Measurements from ENCODE around the gene MTRF1.

The MTRF1 gene

DNA sequence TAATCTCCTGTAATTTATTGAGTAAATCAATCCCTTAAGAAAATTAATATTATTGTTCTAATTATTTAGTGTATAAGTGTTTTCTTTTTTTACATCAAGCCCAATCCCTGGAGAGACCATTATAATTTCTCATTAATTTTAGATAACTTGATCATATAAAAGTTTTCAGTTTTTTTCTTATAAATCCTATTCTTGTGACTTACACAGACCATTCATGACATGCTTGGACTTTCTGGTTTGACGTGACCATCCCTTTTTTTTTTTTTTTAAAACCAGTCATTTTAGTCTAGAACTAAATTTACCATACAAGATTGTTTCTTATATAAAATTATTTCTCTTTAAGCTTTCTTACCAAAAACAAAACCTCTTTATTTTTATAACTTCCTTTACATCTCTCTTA is 5.4 kb upstream of the MTRF1 start:
- H3K14ac ChIP-seq (ENCODE audit: low read length in 2 of 2), result no peak overlapping the region
- no peak overlapping the region for H4K91ac ChIP-seq (ENCODE audit: low read length)
- no peak overlapping the region for H3K4ac ChIP-seq (ENCODE audit: low read depth in 1 of 2, low read length in 2 of 2)
- no peak overlapping the region for H3K27ac ChIP-seq (ENCODE audit: low read length, poor library complexity, severe bottlenecking)
- H3K9ac ChIP-seq (ENCODE audit: low read length), result no peak overlapping the region
- no peak overlapping the region for H2AK5ac ChIP-seq (ENCODE audit: low read length, severe bottlenecking)
- H3K36me3 ChIP-seq (ENCODE audit: control insufficient read depth in 1 of 2, insufficient read depth in 2 of 2, low read depth in 1 of 2, low read length in 2 of 2), result no peaks in the 10 kb centered on the region
- no peaks in the 10 kb centered on the region for H3K79me1 ChIP-seq (replicated peaks; ENCODE audit: low read length, poor library complexity, severe bottlenecking)
- no peak overlapping the region for H2BK120ac ChIP-seq (ENCODE audit: low read depth, low read length)
- H2BK5ac ChIP-seq (ENCODE audit: low read depth, low read length, poor library complexity, severe bottlenecking), result no peak overlapping the region
- no peak overlapping the region for H2BK15ac ChIP-seq (ENCODE audit: low read depth, poor library complexity, severe bottlenecking)
- no peak overlapping the region for H4K8ac ChIP-seq (ENCODE audit: low read length)
- no peak overlapping the region for H3K18ac ChIP-seq (ENCODE audit: low read depth in 1 of 2, low read length in 2 of 2)
- H3K9me3 ChIP-seq (ENCODE audit: control insufficient read depth, low read length), result peaks cover 14% of the 10 kb centered on the region
- DNase-seq, result peak; percentile 49
- no peaks in the 10 kb centered on the region for H3K4me1 ChIP-seq (ENCODE audit: control insufficient read depth, insufficient read depth, low read depth, low read length)
- no peak overlapping the region for H3K4me3 ChIP-seq (ENCODE audit: insufficient read depth in 1 of 2, low read depth in 1 of 2, low read length in 2 of 2)
- no CpG with 5 or more reads among the region's 1 CpG for WGBS
- H3K4me2 ChIP-seq (ENCODE audit: low read length, poor library complexity, severe bottlenecking), result no peak overlapping the region
- H2BK12ac ChIP-seq (ENCODE audit: low read length in 2 of 2), result no peak overlapping the region
- no peak overlapping the region for H3K23ac ChIP-seq (ENCODE audit: low read length in 2 of 2)
- no peaks in the 10 kb centered on the region for H3K27me3 ChIP-seq (ENCODE audit: control insufficient read depth in 1 of 2, insufficient read depth in 1 of 2, low read length in 2 of 2)
- no peak overlapping the region for H2AFZ ChIP-seq (ENCODE audit: low read depth, low read length)

GRCh38 chr13:41267106-41267505 is 3.7 kb upstream of the MTRF1 start:
- H2BK15ac ChIP-seq (ENCODE audit: low read depth, poor library complexity, severe bottlenecking), result no peak overlapping the region
- H3K23ac ChIP-seq (ENCODE audit: low read length in 2 of 2), result no peak overlapping the region
- H3K4me3 ChIP-seq (ENCODE audit: insufficient read depth in 1 of 2, low read depth in 1 of 2, low read length in 2 of 2), result no peak overlapping the region
- no peak overlapping the region for H3K4ac ChIP-seq (ENCODE audit: low read depth in 1 of 2, low read length in 2 of 2)
- H4K91ac ChIP-seq (ENCODE audit: low read length), result no peak overlapping the region
- H2BK120ac ChIP-seq (ENCODE audit: low read depth, low read length), result no peak overlapping the region
- no peak for DNase-seq
- no peaks in the 10 kb centered on the region for H3K27me3 ChIP-seq (ENCODE audit: control insufficient read depth in 1 of 2, insufficient read depth in 1 of 2, low read length in 2 of 2)
- no peak overlapping the region for H3K4me2 ChIP-seq (ENCODE audit: low read length, poor library complexity, severe bottlenecking)
- H2AFZ ChIP-seq (ENCODE audit: low read depth, low read length), result no peak overlapping the region
- no peak overlapping the region for H3K9ac ChIP-seq (ENCODE audit: low read length)
- peaks cover 14% of the 10 kb centered on the region for H3K9me3 ChIP-seq (ENCODE audit: control insufficient read depth, low read length)
- no peak overlapping the region for H4K8ac ChIP-seq (ENCODE audit: low read length)
- H2BK5ac ChIP-seq (ENCODE audit: low read depth, low read length, poor library complexity, severe bottlenecking), result no peak overlapping the region
- H3K14ac ChIP-seq (ENCODE audit: low read length in 2 of 2), result no peak overlapping the region
- no peak overlapping the region for H2BK12ac ChIP-seq (ENCODE audit: low read length in 2 of 2)
- peaks cover 2% of the 10 kb centered on the region for H3K79me1 ChIP-seq (replicated peaks; ENCODE audit: low read length, poor library complexity, severe bottlenecking)
- peaks cover 2% of the 10 kb centered on the region for H3K4me1 ChIP-seq (ENCODE audit: control insufficient read depth, insufficient read depth, low read depth, low read length)
- no peak overlapping the region for H2AK5ac ChIP-seq (ENCODE audit: low read length, severe bottlenecking)
- no peaks in the 10 kb centered on the region for H3K36me3 ChIP-seq (ENCODE audit: control insufficient read depth in 1 of 2, insufficient read depth in 2 of 2, low read depth in 1 of 2, low read length in 2 of 2)
- no peak overlapping the region for H3K18ac ChIP-seq (ENCODE audit: low read depth in 1 of 2, low read length in 2 of 2)
- no peak overlapping the region for H3K27ac ChIP-seq (ENCODE audit: low read length, poor library complexity, severe bottlenecking)

DNA sequence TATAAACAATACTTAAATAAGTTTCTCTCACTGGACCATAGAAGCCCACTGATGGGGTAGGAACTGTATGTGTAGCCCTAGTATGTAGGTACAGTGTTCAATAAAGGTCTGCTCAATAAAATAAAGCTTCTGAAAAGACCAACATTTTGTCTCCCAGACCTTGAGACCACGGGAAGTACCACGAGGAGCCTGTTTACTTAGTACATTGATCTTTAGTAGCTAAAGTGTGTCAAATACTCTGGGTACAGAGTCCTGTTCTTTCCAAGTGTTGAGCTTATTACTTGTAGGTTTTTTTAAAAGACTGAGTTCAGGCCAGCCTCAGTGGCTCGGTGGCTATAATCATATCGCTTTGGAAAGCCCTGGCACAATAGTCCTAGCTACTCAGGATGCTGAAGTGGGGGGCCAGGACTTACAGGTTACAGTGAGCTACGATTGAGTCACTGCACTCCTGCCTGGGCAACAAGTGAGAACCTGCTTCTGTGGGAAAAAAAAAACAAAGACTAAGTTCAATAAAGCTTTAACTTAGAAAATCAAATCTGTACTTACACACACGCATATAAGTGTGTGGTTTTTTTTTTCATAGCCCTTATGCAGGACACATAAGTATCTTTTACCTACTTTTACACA is 3.4 kb downstream of the MTRF1 start:
- H2BK12ac ChIP-seq (ENCODE audit: low read length in 2 of 2), result no peak overlapping the region
- no peak overlapping the region for H4K91ac ChIP-seq (ENCODE audit: low read length)
- WGBS, result 96% methylated on average over 5 of the region's 6 CpGs
- H2AK5ac ChIP-seq (ENCODE audit: low read length, severe bottlenecking), result no peak overlapping the region
- no peak overlapping the region for H2BK15ac ChIP-seq (ENCODE audit: low read depth, poor library complexity, severe bottlenecking)
- H3K23ac ChIP-seq (ENCODE audit: low read length in 2 of 2), result no peak overlapping the region
- no peak overlapping the region for H2BK5ac ChIP-seq (ENCODE audit: low read depth, low read length, poor library complexity, severe bottlenecking)
- H4K8ac ChIP-seq (ENCODE audit: low read length), result no peak overlapping the region
- no peaks in the 10 kb centered on the region for H3K27me3 ChIP-seq (ENCODE audit: control insufficient read depth in 1 of 2, insufficient read depth in 1 of 2, low read length in 2 of 2)
- no peak overlapping the region for H3K27ac ChIP-seq (ENCODE audit: low read length, poor library complexity, severe bottlenecking)
- H2BK120ac ChIP-seq (ENCODE audit: low read depth, low read length), result no peak overlapping the region
- no peak overlapping the region for H3K14ac ChIP-seq (ENCODE audit: low read length in 2 of 2)
- H2AFZ ChIP-seq (ENCODE audit: low read depth, low read length), result no peak overlapping the region
- peaks cover 11% of the 10 kb centered on the region for H3K79me1 ChIP-seq (replicated peaks; ENCODE audit: low read length, poor library complexity, severe bottlenecking)
- DNase-seq, result no peak
- H3K18ac ChIP-seq (ENCODE audit: low read depth in 1 of 2, low read length in 2 of 2), result no peak overlapping the region
- H3K9ac ChIP-seq (ENCODE audit: low read length), result no peak overlapping the region
- H3K4me2 ChIP-seq (ENCODE audit: low read length, poor library complexity, severe bottlenecking), result no peak overlapping the region
- peaks cover 3% of the 10 kb centered on the region for H3K4me1 ChIP-seq (ENCODE audit: control insufficient read depth, insufficient read depth, low read depth, low read length)
- no peak overlapping the region for H3K4ac ChIP-seq (ENCODE audit: low read depth in 1 of 2, low read length in 2 of 2)
- H3K4me3 ChIP-seq (ENCODE audit: insufficient read depth in 1 of 2, low read depth in 1 of 2, low read length in 2 of 2), result no peak overlapping the region
- H3K9me3 ChIP-seq (ENCODE audit: control insufficient read depth, low read length), result no peaks in the 10 kb centered on the region
- peaks cover 3 to 47% of the 10 kb centered on the region in 2 experiments for H3K36me3 ChIP-seq (ENCODE audit: control insufficient read depth in 1 of 2, insufficient read depth in 2 of 2, low read depth in 1 of 2, low read length in 2 of 2)

DNA sequence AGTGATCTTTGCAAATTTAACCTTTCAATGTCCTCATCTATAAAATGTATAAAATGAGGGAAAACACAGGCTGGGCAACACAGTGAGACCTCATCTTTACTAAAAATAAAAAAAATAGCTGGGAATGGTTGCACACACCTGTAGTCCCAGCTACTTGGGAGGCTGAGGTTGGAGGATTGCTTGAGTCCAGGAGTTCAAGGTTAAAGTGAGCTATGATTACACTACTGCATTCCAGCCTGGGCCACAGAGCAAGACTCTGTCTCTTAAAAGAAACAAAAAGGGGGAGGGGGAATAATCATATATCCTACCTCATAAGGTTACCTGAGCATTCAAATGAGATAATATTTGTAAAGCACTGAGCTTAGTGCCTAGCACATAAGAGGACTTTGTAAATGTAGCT is 5.8 kb downstream of the MTRF1 start:
- Histone ChIP-seq H3K4me1 (ENCODE audit: control insufficient read depth, insufficient read depth, low read depth, low read length) (peaks cover 2% of the 10 kb centered on the region), H3K27me3 (ENCODE audit: control insufficient read depth in 1 of 2, insufficient read depth in 1 of 2, low read length in 2 of 2) (no peaks in the 10 kb centered on the region), H3K18ac (ENCODE audit: low read depth in 1 of 2, low read length in 2 of 2) (no peak overlapping the region), H3K14ac (ENCODE audit: low read length in 2 of 2) (no peak overlapping the region), H3K4ac (ENCODE audit: low read depth in 1 of 2, low read length in 2 of 2) (no peak overlapping the region), H4K91ac (ENCODE audit: low read length) (no peak overlapping the region), H3K4me3 (ENCODE audit: insufficient read depth in 1 of 2, low read depth in 1 of 2, low read length in 2 of 2) (no peak overlapping the region), H3K36me3 (ENCODE audit: control insufficient read depth in 1 of 2, insufficient read depth in 2 of 2, low read depth in 1 of 2, low read length in 2 of 2) (peaks cover 3 to 69% of the 10 kb centered on the region in 2 experiments), H2AK5ac (ENCODE audit: low read length, severe bottlenecking) (no peak overlapping the region), H2BK12ac (ENCODE audit: low read length in 2 of 2) (no peak overlapping the region), H3K27ac (ENCODE audit: low read length, poor library complexity, severe bottlenecking) (no peak overlapping the region), H2BK15ac (ENCODE audit: low read depth, poor library complexity, severe bottlenecking) (no peak overlapping the region), H4K8ac (ENCODE audit: low read length) (no peak overlapping the region), H3K4me2 (ENCODE audit: low read length, poor library complexity, severe bottlenecking) (no peak overlapping the region), H3K23ac (ENCODE audit: low read length in 2 of 2) (no peak overlapping the region), H2BK120ac (ENCODE audit: low read depth, low read length) (no peak overlapping the region), H3K9ac (ENCODE audit: low read length) (no peak overlapping the region), H2AFZ (ENCODE audit: low read depth, low read length) (no peak overlapping the region), H3K79me1 (replicated peaks; ENCODE audit: low read length, poor library complexity, severe bottlenecking) (peaks cover 10% of the 10 kb centered on the region), H3K9me3 (ENCODE audit: control insufficient read depth, low read length) (no peaks in the 10 kb centered on the region), H2BK5ac (ENCODE audit: low read depth, low read length, poor library complexity, severe bottlenecking) (no peak overlapping the region)
- no peak for DNase-seq
